T-helper 1 cell treated with Interleukin-12 subunit alpha and Interleukin-12 subunit beta and Interleukin-4 antibody, amounts not matched to agents 30 ng/mL and 1 ng/mL, for 36 hours (primary cell): ENCODE data around the gene WDR81. TPM values are rescaled to one million over a fixed set of nuclear protein-coding genes. Genes with fewer than 3 reads are reported as not detected.

Source experiments
- intact Hi-C: fragments of 100-400 bp; cut with micrococcal nuclease; formaldehyde crosslinking; loops from one replicate; pipeline ENCODE4 v1.15.1; 2024
- total RNA-seq: library from RNA; stranded (reverse); gene quantifications from 2 replicates; pipeline ENCODE4 v1.2.3, GENCODE V29; 2022

The WDR81 gene
- total RNA-seq, 1 donor from 2014 or later = 59.3 TPM

DNA sequence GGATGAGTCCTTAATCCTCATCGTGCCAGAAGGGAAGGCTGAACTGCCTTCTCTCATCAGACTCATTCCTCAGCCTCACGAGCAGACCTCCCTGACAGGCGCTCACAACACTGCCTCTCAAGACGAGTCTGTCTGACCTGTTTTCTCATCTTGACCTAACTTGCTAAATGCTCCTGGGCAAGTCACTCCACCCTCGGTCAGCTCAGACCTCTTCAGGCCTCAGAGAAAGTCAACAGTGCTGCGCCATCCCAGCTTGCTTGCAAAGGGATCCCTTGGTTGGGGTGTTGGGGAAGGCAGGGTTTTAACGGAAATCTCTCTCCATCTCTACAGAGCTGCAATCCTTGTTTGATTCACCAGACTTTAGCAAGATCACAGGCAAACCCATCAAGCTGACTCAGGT is 52.4 kb downstream of the WDR81 start:
- intact Hi-C loops = no loop called here

DNA sequence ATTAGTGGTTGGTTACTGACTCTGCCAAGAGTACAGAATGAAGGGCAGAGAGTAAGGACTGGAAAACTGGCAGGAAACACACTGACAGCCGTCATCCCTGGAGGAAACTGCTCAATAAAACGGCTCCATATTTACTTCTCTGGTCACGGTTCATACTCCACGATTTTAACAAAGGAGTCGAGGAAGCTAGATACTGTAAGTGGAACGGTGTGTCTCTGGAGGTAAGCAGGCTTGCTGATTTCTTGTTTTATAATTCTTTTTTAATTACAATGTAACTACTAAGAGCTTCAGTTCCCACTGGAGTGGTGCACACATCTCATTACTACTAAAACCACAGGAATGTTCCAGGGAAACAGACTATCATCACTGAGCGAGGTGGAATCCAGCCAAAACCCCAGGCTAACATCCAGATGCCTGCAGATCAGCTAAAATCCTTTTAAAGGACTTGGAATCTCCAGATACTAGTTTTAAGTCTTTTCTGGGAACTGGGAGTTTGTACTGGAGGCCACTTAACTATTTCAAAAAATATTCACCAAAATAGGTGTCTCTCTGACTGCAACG is 55.1 kb downstream of the WDR81 start:
- intact Hi-C loops = no loop called here

DNA sequence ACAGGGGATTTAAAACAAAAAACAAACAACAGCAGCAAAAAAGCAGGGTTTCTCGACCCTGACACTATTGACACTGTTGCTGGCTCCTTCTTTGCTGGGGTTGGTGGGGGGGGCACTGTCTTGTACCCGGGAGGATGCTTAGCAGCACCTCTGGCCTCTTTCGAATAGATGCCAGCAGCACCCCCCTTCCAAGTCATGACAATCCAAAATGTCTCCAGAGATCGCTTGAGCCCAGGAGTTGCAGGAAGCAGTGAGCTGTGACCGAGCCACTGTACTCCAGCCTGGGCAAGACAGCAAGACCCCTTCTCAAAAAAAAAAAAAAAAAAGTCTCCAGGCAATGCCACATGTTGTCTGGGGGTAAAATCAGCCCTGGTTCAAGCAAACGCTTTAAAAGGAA is 57.7 kb downstream of the WDR81 start:
- intact Hi-C loops = no loop called here

DNA sequence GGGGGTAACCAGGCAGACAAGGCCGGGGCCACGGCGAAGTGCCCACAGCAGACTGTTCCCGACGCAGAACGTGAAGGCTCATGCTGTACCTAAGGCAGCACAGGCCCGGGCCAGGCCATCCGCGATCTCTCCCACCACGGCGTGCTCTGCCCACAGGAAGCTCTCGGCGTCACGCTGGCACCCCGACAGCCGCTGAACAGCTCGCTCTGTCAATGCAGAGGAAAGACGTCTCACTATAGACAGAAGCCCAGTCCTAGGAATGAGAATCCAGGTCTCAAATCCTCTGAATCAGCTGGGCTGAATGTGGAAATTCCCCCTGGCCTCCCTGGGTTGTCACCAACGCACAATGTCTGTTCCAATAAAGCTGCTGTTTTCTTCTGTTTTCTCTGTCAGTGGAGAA is 58.8 kb downstream of the WDR81 start:
- intact Hi-C loops = no loop called here

DNA sequence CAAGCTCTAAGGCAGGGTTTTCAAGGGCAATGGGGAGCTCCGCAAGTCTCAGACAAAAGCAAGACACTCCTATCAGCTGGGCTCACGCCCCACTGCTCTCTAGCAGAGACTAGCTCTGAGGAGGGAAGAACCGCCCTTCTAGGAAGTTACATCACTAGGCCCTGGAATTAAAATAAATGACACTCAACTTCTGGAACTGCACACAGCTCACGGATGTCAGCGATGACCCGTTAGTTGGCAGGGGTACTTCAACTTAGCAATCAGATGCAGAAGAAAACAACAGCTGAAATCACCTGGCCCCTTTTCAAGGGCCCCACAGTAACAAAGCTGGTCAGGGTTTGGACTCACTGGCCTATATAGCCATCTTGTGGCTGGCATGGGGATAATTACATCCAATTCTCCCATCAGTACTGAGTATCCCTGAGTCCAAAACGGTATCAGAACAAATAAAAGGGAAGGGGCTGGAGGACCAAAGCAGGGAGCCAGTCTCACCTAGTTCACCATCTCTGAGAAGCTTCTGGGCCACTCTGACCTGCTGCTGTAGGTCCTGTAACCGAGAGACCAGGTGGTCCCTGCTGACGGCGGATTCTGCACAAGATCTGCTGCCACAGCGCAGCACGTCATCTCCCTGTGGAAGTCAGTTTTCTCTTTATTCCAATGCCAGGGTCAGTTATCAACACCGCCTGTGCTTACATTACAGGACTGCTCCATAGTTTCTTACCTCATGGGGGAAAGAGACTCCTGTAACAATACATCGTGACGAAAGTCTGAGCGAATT is 59.5 kb downstream of the WDR81 start:
- intact Hi-C loops = loop anchor here (1.0 kb wide), 3 partner anchors 20 to 115 kb away; no protein-coding TSS in a partner anchor

DNA sequence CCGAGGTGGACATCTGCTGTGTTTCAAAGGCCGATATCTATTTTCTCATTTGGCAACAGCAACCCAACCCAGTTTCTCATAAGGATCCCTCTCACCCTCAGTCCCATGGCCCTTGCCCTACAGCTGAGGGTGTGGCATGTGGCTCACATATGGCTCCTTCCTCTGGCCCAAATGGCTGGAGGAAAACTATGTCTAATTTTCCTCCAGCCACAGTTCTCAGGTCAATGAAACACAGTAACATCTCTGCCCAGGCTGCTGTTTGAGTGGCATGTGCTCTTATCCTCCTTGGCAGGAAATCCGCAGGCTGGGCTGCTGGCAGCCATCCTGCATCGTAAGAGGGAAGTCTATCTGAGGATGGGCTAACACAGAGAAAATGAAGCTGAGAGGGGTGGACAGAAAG is 61.4 kb downstream of the WDR81 start:
- intact Hi-C loops = no loop called here

DNA sequence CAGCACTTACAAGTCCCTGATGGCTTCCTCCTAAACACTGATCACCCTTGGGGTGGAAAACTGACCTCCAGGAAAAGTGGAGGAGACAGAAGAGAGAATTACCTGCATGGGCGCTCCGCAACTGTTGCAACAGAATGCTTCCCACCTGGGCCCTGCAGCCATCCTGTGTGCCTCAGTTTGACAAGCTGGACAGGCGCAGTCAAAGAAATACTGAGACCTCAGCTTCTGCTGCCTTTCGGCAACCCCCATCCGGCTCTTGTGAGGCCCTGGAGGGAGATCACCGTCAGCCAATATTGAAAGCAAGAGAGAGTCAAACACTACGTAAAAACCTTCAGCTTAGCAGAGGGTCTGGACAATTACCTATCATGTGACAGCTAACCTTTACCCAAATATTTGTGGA is 62.2 kb downstream of the WDR81 start:
- intact Hi-C loops = no loop called here

DNA sequence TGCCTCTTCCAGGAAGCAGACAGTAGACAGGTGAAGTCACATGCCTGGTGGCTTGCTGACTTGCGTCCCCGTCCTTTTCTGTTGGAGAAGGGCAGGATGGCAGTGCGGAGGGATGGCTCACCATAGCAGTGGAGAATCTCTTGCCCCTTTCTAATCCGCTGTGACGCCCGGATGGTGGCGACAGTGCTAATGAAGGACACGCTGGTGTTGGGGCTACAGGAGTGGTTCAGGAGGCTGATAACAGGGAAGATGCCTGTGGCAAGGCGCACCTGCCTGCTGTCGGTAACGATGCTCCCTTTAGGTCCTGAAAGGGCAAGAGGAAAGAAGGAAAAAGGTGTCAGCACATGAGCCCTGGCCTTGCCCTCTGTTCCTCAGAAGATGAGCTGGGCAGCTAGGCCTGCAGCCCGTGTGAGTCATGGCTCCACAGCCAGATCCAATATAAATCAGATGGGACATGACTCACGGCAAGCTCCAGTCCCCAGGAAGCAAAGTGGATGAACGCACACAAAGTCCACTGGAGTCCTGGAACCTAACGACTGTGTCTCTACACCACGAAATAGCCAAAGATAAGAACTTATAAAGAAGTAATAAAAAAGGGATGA is 62.9 kb downstream of the WDR81 start:
- intact Hi-C loops = no loop called here

Other genes with a start within 250 kb of the WDR81 start
- gene MYO1C, start 232.0 kb upstream of the WDR81 start, total RNA-seq = 43.3 and 44.1 TPM in 2 replicates
- gene INPP5K, start 208.1 kb upstream of the WDR81 start, total RNA-seq = 47.4 and 53.8 TPM in 2 replicates
- 64.2 and 64.8 TPM in 2 replicates for gene PITPNA, start 161.9 kb upstream of the WDR81 start, total RNA-seq
- gene SLC43A2, start 95.9 kb upstream of the WDR81 start, total RNA-seq = 0.32 and 0.56 TPM in 2 replicates
- gene SCARF1, start 79.0 kb upstream of the WDR81 start, total RNA-seq = 11.1 and 11.4 TPM in 2 replicates
- gene RILP, start 74.8 kb upstream of the WDR81 start, total RNA-seq = 7.5 and 7.7 TPM in 2 replicates
- 375 and 386 TPM in 2 replicates for gene PRPF8, start 39.8 kb upstream of the WDR81 start, total RNA-seq
- 0.17 and 0.20 TPM in 2 replicates for gene TLCD2, start 14.3 kb upstream of the WDR81 start, total RNA-seq
- 0.91 and 0.93 TPM in 2 replicates for gene SERPINF2, start 18.2 kb downstream of the WDR81 start, total RNA-seq
- 0.90 TPM in 1 of 2 replicates, not detected in the other for gene SERPINF1, start 37.4 kb downstream of the WDR81 start, total RNA-seq
- 39.8 and 40.9 TPM in 2 replicates for gene SMYD4, start 105.2 kb downstream of the WDR81 start, total RNA-seq
- 260 and 281 TPM in 2 replicates for gene RPA1, start 105.3 kb downstream of the WDR81 start, total RNA-seq